HG02588 (cell line): ENCODE measurements around the gene TMEM40.
"Not testable (repeated sequence)": the region's sequence is repeated elsewhere in the genome, so short reads cannot be mapped to it uniquely, and the experiment has no call there.

Experiments
- ATAC-seq: cut with Tn5 transposase; IDR thresholded peaks from one replicate; pipeline ENCODE4 v1.9.1; 2021; ENCODE audit warnings: mild to moderate bottlenecking, moderate library complexity; ENCODE audit not compliant: unreplicated experiment

Gene TMEM40

DNA sequence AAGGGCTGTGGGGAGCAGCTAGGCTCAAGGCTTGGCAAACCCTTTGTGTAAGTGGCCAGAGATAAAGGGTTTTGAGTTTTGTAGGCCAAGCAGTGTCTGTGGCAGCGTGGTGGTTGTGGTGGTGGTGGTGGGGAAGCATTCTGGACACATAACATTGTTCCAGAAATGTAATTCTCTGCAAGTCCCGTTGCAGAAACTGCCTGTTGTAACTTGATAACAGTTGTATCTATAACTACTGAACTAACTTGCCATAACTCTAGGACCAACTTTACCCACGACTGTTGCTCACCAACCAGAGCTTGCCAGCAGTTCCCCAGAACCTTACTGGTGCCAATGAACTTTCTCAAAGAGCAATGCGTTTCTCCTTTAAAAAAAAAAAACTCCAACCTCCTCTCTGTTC lies 18.1 kb upstream of the TMEM40 start:
- no peak for ATAC-seq

DNA sequence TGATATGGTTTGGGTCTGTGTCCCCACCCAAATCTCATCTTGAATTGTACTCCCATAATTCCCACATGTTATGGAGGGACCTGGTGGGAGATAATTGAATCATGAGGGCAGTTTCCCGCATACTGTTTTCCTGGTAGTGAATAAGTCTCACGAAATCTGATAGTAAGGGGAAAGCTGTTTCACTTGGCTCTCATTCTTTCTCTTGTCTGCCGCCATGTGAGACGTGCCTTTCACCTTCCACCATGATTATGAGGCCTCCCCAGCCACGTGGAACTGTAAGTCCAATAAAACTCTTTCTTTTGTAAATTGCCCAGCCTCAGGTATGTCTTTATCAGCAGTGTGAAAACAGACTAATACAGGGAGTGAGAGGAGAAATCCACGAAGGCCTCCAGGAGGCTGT lies 16.9 kb upstream of the TMEM40 start:
- not testable (repeated sequence) for ATAC-seq

- no peak for ATAC-seq
These were observed 16.2 kb upstream of the TMEM40 start for GRCh38 chr3:12775226-12775625.

DNA sequence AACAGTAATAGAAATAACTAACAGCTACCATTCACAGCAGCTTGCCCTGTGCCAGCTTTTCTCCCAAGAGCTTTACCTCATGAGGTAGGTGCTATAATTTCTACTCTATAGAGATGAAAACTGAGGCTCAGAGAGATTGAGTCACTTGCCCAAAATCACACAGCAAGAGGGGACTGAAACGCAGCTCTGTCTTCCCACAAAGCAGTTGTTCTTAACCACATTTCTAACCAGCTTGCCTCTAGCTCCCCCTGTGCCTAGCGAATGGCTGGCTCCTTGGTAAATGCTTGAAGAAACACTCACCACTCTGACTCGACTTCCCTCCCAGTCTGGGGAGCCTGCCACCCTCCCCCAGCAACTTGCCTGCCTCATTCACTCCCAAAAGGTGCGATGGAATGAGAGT lies 15.6 kb upstream of the TMEM40 start:
- ATAC-seq = no peak

GRCh38 chr3:12773710-12774086 lies 14.6 kb upstream of the TMEM40 start:
- no peak for ATAC-seq

DNA sequence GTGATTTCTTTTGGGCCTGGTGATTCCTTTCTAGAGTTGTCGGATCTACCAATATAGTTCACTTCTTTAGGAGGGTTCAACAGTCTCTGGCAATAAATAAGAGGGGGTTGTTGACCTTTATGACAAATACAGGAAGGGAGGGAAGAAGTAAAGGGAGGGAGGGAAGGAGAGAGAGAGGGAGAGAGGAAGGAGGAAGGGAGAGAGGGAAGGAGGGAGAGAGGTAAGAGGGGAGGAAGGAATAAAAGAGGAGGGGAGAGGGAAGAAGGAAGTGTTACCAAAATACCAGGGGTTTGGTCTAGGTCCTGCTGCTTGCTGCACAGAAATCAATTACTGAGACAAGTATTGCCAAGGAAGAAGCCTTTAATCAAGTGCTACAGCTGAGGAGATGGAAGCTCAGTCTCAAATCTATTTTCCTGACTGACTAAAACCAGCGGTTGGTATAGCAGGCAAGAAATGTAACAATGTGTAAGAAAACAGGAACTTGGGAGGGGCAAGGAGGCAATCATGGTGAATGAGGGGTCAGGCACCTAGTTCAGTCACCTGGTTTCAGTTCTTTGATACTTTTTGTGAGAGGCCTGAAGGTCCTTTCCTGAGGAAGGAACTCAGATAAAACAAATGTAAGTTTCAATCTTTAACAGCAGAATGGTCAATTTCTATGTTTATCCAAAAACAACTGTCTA lies 14.1 kb upstream of the TMEM40 start:
- ATAC-seq = no peak

GRCh38 chr3:12772462-12772861 lies 13.4 kb upstream of the TMEM40 start:
- ATAC-seq = no peak

DNA sequence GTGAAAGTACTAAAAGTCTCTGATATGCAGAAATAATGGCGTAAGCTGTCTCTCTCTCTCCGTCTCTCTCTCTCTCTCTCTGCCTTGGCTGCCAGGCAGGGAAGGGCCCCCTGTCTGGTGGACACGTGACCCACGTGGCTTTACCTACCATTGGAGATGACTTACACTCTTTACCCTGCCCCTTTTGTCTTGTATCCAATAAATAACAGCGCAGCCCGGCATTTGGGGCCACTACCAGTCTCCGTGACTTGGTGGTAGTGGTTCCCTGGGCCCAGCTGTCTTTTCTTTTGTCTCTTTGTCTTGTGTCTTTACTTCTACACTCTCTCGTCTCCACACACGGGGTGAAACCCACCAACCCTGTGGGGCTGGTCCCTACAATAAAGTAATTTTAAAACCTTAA lies 12.2 kb upstream of the TMEM40 start:
- no peak for ATAC-seq

- ATAC-seq = no peak
These were observed 10.7 kb upstream of the TMEM40 start for GRCh38 chr3:12769761-12770160.

DNA sequence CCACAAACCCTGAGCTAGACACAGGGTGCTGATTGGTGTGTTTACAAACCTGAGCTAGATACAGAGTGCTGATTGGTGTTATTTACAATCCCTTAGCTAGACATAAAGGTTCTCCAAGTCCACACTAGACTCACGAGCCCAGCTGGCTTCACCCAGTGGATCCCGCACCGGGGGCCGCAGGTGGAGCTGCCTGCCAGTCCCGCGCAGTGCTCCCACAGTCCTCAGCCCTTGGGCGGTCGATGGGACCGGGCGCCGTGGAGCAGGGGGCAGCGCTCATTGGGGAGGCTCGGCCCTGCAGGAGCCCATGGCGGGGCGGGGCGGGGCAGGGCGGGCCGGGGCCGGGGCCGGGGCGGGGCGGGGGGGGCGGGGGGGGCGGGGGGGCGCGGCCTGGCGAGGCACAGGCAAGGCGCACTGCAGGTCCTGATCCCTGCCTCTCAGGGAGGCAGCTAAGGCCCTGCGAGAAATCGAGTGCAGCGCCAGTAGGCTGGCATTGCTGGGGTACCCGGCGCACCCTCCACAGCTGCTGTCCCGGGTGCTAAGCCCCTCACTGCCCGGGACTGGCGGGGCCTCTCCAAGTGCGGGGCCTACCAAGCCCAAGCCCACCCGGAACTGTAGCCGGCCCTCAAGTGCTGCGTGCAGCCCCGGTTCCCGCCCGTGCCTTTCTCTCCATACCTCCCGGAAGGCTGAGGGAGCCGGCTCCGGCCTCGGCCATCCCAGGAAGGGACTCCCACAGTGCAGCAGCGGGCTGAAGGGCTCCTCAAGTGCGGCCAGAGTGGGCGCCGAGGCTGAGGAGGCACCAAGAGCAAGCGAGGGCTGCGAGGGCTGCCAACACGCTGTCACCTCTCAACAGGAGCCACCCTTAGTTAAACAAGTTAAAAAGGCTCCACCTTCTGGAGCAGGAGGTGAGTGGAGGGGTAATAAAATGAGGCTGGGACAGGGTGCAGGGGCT lies 9.8 kb upstream of the TMEM40 start:
- ATAC-seq = no peak

DNA sequence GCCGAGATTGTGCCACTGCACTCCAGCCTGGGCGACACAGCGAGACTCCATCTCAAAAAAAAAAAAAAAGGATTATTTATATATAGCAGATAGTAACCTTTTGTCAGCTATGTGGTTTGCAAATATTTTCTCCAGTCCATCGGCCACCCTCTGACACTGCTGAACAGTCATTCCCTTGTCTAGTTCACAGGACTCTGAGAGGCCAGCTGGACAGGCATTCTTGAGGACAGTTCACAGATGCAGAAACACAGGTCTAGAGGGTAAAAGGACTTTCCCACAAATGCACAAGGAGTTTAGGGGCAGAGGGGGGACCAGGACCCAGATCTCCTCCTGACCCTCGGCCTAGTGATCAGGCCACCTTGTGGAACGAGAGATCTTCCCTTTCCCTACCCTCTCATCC lies 7.5 kb upstream of the TMEM40 start:
- ATAC-seq = no peak

DNA sequence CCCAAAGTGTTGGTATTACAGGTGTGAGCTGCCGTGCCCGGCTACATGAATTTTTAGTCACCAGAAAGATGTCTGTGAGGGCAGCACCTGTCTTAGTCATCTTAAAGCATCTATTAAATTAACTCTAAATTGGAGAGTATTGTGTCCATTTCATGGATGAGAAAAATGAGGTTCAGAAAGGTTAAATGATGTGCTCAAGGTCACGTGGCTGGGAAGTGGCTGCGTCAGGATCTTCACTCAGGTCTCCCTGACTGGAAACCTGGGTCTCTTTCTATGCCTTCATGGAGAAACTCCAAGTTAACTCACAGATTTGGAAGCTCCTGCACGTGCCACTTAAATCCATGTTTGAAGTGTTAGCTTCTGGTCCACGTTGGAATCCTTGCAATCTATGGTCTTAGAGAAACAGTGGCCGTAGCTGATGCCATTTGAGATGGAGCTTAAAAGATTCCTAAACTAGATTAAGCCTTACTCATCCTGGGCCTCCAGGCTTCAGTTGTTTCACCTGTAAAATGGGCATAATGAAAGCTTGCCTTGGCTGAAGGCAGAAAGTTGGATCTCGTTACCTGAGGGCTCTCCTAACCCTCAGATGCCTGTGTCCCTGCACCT lies 5.2 kb upstream of the TMEM40 start:
- no peak for ATAC-seq

DNA sequence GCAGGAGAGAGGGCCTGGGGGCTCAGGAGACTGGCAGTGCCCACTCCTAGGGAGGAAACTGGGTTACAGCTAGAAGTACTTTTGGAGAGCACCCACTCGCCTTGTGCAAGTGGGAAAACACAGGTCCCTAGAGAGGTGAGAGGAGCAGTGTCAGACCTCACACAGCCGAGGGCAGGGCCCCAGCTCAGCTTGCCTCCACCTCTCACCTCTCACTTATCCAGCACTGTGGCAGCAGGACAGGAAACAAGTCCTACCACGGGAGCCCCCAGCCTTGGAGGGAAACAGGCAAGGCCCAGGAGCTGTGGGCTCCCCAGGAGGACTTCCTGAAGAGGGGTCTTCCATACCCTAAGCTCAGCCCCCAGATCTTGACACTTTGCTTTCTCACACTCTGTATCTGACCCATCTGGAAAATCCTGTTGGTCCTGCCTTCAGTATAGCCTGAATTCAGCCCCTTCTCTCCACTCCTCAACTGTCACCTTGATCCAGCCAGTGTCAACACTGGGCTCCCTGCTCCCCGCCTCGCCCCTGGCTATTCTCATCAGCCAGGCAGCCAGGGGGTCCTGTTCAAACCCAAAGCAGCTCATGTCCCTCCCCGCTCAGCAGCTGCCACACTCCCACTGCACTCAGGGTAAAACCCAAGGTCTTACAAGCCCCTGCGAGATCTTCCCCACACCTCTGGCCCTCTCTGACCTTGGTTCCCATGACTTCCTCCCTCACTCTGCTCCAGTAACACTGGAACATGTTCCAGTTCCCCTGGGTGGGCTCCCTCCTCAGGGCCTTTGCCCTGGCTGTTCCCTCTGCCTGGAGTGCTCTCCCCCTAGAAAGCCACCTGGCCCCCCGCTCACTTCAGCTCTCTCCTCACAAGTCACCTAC lies 870 bp upstream of the TMEM40 start:
- ATAC-seq = peak; percentile 44

DNA sequence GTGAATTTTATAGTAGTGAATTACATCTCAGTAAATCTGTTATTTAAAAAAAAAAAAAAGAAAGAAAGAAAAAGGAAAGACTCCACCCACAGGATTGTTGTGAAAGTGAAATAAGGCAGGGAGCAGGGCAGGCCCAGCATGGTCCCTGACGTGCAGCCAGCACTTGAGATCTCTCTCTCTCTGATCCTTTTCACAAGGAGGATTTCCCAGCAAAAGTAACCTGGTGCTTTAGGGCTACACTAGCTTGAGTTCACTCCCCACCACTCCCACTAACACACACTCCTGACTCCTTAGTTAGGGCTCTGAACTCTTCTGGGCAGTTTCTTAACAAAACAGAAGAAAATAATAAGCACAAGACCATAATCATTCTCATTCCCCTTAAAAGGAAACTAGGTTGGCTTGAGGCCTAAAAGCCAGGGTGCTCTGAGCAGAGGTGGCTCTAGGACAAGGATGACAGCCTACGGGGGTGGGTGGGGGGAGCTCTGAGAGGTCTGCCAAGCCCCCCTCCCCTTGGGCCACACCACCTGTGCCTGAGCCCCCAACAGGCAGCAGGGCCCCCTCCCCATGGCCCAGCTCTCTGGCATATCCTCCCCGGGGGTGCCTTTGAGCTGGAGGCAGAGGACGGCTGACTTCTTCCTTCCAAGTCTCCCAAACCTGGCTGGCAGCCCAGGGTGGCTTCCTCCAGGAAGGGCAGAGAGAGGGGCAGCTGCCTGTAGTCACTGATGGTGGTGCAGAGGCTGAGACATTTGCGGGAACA lies 856 bp downstream of the TMEM40 start:
- no peak for ATAC-seq

DNA sequence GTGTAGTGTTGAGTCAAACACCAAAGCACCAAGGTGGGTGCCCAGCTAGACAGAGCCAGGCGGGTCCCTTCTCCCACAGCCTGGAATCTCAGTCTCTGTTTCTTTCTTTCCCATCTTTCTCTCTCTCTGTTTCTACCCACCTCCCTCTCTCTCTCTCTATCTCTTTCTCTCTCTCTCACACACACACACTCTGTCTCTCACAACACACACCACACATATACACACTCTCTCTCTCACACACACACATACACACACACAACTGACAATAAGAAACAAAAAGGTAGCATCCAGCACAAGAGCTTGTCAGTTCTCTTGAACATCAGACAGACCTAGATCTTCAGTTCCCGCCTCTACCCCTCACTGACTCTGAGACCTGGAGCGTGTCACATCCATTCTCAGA lies 2.4 kb downstream of the TMEM40 start:
- ATAC-seq = no peak

- ATAC-seq = no peak
These were observed 2.9 kb downstream of the TMEM40 start for GRCh38 chr3:12756175-12756574.

GRCh38 chr3:12755754-12756153 lies 3.3 kb downstream of the TMEM40 start:
- ATAC-seq = no peak

DNA sequence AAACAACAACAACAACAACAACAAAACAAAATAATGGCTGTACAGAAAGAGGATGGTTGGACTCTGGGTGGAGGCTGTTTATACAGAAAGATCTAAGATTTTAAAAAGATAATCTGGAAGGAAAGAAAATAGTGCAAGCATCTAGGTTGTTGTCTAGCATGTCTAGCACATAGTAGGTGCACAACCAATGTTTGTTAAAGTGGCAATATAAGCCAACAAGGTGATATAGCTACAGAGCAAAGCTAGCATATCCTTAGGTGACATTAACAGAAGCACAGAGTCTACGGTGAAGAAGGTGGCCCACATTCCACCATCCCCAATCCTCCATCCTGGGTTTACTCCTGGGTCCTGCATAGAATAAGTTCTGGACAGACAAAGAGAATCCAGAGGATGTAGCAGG lies 4.7 kb downstream of the TMEM40 start:
- no peak for ATAC-seq

GRCh38 chr3:12753275-12754028 lies 5.6 kb downstream of the TMEM40 start:
- ATAC-seq = no peak

GRCh38 chr3:12752809-12753208 lies 6.2 kb downstream of the TMEM40 start:
- ATAC-seq = no peak
